Colonic mucosa (tissue), 4 donors: ENCODE results near the gene METRN. TPM values are rescaled to one million over a fixed set of nuclear protein-coding genes. Genes with fewer than 3 reads are reported as not detected.

Experiments
- DNase-seq: peaks from one replicate; pipeline ENCODE4 v3.0.0-alpha.2; 2020
- H3K27ac ChIP-seq: fragments of 200-600 bp; one replicate; pipeline ENCODE4 v1.8.0; 2021
- H3K27me3 ChIP-seq: fragments of 200-600 bp; one replicate; pipeline ENCODE4 v1.8.0; 2021
- H3K36me3 ChIP-seq: fragments of 200-600 bp; one replicate; pipeline ENCODE4 v1.8.0; 2021
- H3K4me1 ChIP-seq: fragments of 200-600 bp; one replicate; pipeline ENCODE4 v1.8.0; 2021; ENCODE audit warnings: mild to moderate bottlenecking
- H3K4me3 ChIP-seq: fragments of 200-600 bp; one replicate; pipeline ENCODE4 v1.8.0; 2021
- H3K9ac ChIP-seq, 2 donors: one replicate each; pipeline ENCODE4 v1.7.0; 2013; ENCODE audit warnings: control low read depth in 2 of 2, low read depth in 2 of 2, low read length in 2 of 2
- H3K9me3 ChIP-seq: fragments of 200-600 bp; one replicate; pipeline ENCODE4 v1.8.0; 2021
- CTCF ChIP-seq: fragments of 200-600 bp; IDR thresholded peaks from one replicate; pipeline ENCODE4 v1.8.0; 2022; ENCODE audit warnings: antibody characterized with exemption, mild to moderate bottlenecking
- intact Hi-C: fragments of 100-400 bp; cut with DNase I; formaldehyde crosslinking; loops from one replicate; pipeline ENCODE4 v1.14.1; 2022
- total RNA-seq, 2 donors: library from RNA; stranded (reverse); fragmentation: NEBNext Ultra II Directional in 1 of 2; extraction: Animal tissue kit (Norgen Biotek cat#: 25700) in 1 of 2; gene quantifications; one replicate each; pipeline ENCODE4 v1.2.1, GENCODE V29; 2021
- donor health status: healthy.
- donor health status: DM: no; HTN: no; CAD: no.
- donor health status: DM: no; HTN: no; CAD: no.

METRN gene
- total RNA-seq, 2 donors from 2014 or later: 23.3 to 50.0 TPM

DNA sequence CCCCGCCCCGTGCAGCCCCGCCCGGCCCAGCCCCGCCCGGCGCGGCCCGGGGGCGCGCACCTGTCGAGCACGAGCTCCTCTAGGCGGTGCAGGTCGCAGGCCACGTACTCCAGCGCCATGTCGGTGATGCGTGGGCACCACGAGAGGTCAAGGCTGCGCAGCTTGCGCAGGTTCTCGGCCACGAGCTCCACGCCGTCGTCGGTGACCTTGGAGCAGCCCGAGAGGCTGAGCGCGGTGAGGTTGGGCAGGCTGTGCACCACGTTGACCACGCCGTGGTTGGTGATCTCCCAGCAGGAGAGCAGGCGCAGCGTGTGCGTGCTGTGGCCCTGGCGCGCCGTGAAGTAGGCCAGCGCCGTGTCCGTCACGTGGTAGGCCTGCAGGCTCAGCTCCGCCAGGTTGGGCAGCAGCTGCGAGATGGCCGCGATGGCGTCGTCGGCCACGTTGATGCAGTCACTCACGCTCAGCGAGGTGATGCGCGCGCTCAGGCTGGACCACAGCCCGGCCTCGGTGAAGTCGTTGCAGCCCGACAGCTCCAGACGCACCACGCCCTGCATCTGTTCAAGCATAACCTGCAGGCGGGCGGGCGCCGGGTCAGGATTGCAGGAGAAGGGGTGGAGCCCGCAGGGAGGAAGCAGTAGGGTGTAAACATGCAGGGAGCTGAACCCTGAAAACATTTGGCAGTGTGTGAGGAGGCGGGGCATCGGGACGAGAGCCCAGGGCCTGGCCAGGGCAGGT is 19.4 kb upstream of the METRN start:
- Histone ChIP-seq H3K36me3 (no peaks in the 10 kb centered on the region), H3K4me1 (peaks cover 8% of the 10 kb centered on the region), H3K9me3 (no peaks in the 10 kb centered on the region), H3K27me3 (peaks cover 31% of the 10 kb centered on the region), H3K9ac (peak overlapping the region; percentile 26 to 39), H3K4me3 (peak overlapping the region; percentile 9), H3K27ac (no peak overlapping the region)
- peak; percentile 96 for DNase-seq
- no peak for TF ChIP-seq CTCF
- intact Hi-C loops: no loop called here

GRCh38 chr16:698911-699671 is 15.8 kb upstream of the METRN start:
- no peak overlapping the region for H3K9ac ChIP-seq
- no peak for DNase-seq
- no peaks in the 10 kb centered on the region for H3K36me3 ChIP-seq
- no peak for TF ChIP-seq CTCF
- intact Hi-C loops: no loop called here
- no peak overlapping the region for H3K4me3 ChIP-seq
- peaks cover 8% of the 10 kb centered on the region for H3K4me1 ChIP-seq
- H3K27me3 ChIP-seq: peaks cover 51% of the 10 kb centered on the region
- H3K9me3 ChIP-seq: no peaks in the 10 kb centered on the region
- H3K27ac ChIP-seq: no peak overlapping the region

- Histone ChIP-seq H3K36me3 (no peaks in the 10 kb centered on the region), H3K27me3 (peaks cover 57% of the 10 kb centered on the region), H3K9me3 (no peaks in the 10 kb centered on the region), H3K27ac (no peak overlapping the region), H3K9ac (peak overlapping the region in 1 of 2 donors; percentile 35), H3K4me1 (peaks cover 2% of the 10 kb centered on the region), H3K4me3 (no peak overlapping the region)
- no peak for DNase-seq
- intact Hi-C loops: no loop called here
- no peak for TF ChIP-seq CTCF
Measured at GRCh38 chr16:700684-701584, 14.0 kb upstream of the METRN start.

- Histone ChIP-seq H3K36me3 (no peaks in the 10 kb centered on the region), H3K4me3 (no peak overlapping the region), H3K27me3 (peaks cover 70% of the 10 kb centered on the region), H3K9me3 (no peaks in the 10 kb centered on the region), H3K27ac (no peak overlapping the region), H3K9ac (no peak overlapping the region), H3K4me1 (no peaks in the 10 kb centered on the region)
- no peak for DNase-seq
- TF ChIP-seq CTCF: no peak
- intact Hi-C loops: no loop called here
Measured at GRCh38 chr16:702341-702740, 12.6 kb upstream of the METRN start.

GRCh38 chr16:703406-703805 is 11.5 kb upstream of the METRN start:
- Histone ChIP-seq H3K9me3 (no peaks in the 10 kb centered on the region), H3K36me3 (no peaks in the 10 kb centered on the region), H3K27ac (no peak overlapping the region), H3K27me3 (peaks cover 70% of the 10 kb centered on the region), H3K4me3 (no peak overlapping the region), H3K9ac (no peak overlapping the region), H3K4me1 (no peaks in the 10 kb centered on the region)
- intact Hi-C loops: no loop called here
- DNase-seq: no peak
- no peak for TF ChIP-seq CTCF
